ENCODE results near the gene GRIK2. TPM values are rescaled to one million over a fixed set of nuclear protein-coding genes. Genes with fewer than 3 reads are reported as not detected.

Gene GRIK2
- total and polyA plus RNA-seq, 11 donors, result 0.33 to 7.0 (median 3.9) TPM

DNA sequence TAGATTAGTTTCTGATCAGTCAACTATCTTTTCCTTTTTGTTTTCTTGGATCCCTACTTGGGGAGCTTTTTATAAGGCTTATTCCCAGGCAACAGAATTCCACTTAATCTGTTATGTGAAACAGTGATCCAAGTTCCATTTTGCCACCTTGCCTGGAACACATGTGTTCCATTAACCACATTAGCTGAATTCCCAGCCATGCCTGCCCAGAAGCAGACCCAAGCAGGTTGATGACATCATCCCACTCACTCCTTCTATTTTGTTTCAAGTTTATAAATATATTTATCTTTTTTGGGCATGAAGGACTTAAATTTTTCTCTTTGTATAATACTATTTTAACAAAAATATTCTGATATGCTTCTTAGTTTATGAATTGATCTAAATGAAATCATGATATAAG is 587.4 kb downstream of the GRIK2 start:
- no peak for DNase-seq

DNA sequence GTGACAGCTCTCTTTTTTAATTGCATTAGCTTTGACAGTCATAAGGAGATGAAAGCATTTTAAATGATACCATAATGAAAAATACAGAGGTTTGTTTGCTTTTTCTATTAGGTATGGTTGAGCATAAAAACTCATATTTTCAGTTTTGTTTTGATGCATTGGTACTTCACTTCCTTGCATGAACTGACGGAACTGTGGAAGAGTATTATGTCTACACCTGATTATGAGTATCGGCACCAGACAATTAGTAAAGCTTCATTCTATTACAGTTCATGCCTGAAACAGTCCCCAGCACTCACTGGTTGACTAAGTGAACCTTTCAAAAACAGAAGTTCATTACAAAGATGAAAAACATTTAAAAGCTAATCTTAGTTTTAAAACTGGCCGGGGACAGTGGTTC is 593.0 kb downstream of the GRIK2 start:
- intact Hi-C loops (cut with DNase I), result no loop called here
- 81 to 87% (median 84%) methylated on average over 3 of the region's 3 CpGs for WGBS, 4 donors
- Histone ChIP-seq H3K27ac (no peak overlapping the region), H3K27me3 (no peaks in the 10 kb centered on the region), H3K4me3 (no peak overlapping the region), H3K36me3 (no peaks in the 10 kb centered on the region), H3K4me1 (no peaks in the 10 kb centered on the region), H3K9me3 (no peaks in the 10 kb centered on the region)
- no peak for DNase-seq
- ATAC-seq, result no peak
- TF ChIP-seq, protein P1, sequence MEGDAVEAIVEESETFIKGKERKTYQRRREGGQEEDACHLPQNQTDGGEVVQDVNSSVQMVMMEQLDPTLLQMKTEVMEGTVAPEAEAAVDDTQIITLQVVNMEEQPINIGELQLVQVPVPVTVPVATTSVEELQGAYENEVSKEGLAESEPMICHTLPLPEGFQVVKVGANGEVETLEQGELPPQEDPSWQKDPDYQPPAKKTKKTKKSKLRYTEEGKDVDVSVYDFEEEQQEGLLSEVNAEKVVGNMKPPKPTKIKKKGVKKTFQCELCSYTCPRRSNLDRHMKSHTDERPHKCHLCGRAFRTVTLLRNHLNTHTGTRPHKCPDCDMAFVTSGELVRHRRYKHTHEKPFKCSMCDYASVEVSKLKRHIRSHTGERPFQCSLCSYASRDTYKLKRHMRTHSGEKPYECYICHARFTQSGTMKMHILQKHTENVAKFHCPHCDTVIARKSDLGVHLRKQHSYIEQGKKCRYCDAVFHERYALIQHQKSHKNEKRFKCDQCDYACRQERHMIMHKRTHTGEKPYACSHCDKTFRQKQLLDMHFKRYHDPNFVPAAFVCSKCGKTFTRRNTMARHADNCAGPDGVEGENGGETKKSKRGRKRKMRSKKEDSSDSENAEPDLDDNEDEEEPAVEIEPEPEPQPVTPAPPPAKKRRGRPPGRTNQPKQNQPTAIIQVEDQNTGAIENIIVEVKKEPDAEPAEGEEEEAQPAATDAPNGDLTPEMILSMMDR (IDR thresholded peaks at IDR 0.05), result no peak
- TF ChIP-seq POLR2A (IDR thresholded peaks at IDR 0.05), result no peak

More for the DNA sequence above, 587.4 kb downstream of the GRIK2 start:
- no peaks in the 10 kb centered on the region for H3K27me3 ChIP-seq
- ATAC-seq, result no peak
- H3K9me3 ChIP-seq, result no peaks in the 10 kb centered on the region
- intact Hi-C loops (cut with DNase I), result no loop called here
- H3K4me3 ChIP-seq, result no peak overlapping the region
- no peaks in the 10 kb centered on the region for H3K4me1 ChIP-seq
- no peak overlapping the region for H3K27ac ChIP-seq
- H3K36me3 ChIP-seq, result no peaks in the 10 kb centered on the region
- TF ChIP-seq POLR2A (IDR thresholded peaks at IDR 0.05), result no peak
- TF ChIP-seq, protein P1 (IDR thresholded peaks at IDR 0.05), result no peak

DNA sequence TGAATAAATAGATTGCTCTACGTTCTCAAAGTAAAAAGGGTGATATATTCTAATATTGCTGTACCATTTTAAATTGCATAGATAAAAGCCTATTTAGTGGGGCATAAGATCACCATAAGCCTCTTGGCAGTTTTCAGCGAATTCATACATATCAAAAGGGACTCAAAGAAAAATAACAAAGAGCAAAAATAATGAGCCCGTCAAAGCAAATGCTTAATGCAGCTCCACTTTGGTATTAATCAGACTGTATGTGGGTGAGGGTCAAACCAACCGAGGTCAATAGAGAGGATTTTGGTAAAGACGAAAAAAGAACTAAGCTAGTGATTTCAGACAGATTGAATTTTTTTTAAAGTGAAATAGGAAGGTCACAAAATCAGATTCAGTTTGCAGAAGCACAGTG is 598.8 kb downstream of the GRIK2 start:
- H3K4me3 ChIP-seq, result no peak overlapping the region
- intact Hi-C loops (cut with DNase I), result loop anchor here in 1 of 10 donors (10.0 kb wide), 1 partner anchor 177 kb away; no protein-coding TSS in a partner anchor
- H3K9me3 ChIP-seq, result no peaks in the 10 kb centered on the region
- no peaks in the 10 kb centered on the region for H3K36me3 ChIP-seq
- DNase-seq, result no peak
- 56 to 61% (median 59%) methylated on average over 5 of the region's 5 CpGs for WGBS, 4 donors
- H3K27me3 ChIP-seq, result no peaks in the 10 kb centered on the region
- H3K4me1 ChIP-seq, result no peaks in the 10 kb centered on the region
- H3K27ac ChIP-seq, result no peak overlapping the region
- TF ChIP-seq POLR2A (IDR thresholded peaks at IDR 0.05), result no peak
- TF ChIP-seq, protein P1 (IDR thresholded peaks at IDR 0.05), result no peak
- ATAC-seq, result no peak

DNA sequence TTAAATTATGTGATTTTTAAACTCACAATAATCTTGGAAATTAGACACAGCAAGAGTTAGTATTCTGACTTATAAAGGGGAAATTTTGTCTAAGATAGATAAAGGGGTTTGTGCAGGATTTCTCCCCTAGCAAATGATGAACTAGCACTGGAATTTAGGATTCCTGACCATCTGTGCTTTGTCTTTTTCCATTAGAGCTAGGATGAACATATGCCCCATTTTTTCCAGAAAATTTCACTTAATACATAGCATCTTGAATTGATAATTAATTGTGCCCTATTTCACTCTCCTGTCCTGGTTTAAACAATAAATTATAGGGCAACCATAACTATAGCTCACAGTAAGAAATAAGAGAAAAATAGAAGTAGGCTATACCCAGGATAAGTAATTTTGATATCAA is 601.0 kb downstream of the GRIK2 start:
- Histone ChIP-seq H3K27me3 (no peaks in the 10 kb centered on the region), H3K36me3 (no peaks in the 10 kb centered on the region)

More for the DNA sequence above, 601.0 kb downstream of the GRIK2 start:
- no peaks in the 10 kb centered on the region for H3K9me3 ChIP-seq
- DNase-seq, result no peak
- H3K27ac ChIP-seq, result no peak overlapping the region
- H3K4me1 ChIP-seq, result no peaks in the 10 kb centered on the region
- H3K4me3 ChIP-seq, result no peak overlapping the region
- no peak for TF ChIP-seq POLR2A (IDR thresholded peaks at IDR 0.05)
- TF ChIP-seq, protein P1 (IDR thresholded peaks at IDR 0.05), result no peak
- intact Hi-C loops (cut with DNase I), result loop anchor here in 1 of 10 donors (10.0 kb wide), 1 partner anchor 180 kb away; no protein-coding TSS in a partner anchor
- no peak for ATAC-seq

Measured in heart left ventricle (tissue), 16 donors.